GM12878 (cell line): ENCODE measurements around the gene SSTR1. TPM values are rescaled to one million over a fixed set of nuclear protein-coding genes. Genes with fewer than 3 reads are reported as not detected.

Experiments
- ATAC-seq: fragments of 200-7000 bp; cut with Tn5 transposase; 3 replicates; pipeline ENCODE4 v1.9.1; 2020; ENCODE audit warnings: mild to moderate bottlenecking, moderate library complexity
- BruUV-seq: library from RNA; stranded (reverse); fragments of 400-500 nt; replicated peaks from 2 replicates; lab custom pipeline; 2021; lab: Mats Ljungman, UMichigan
- CTCF ChIA-PET: fragments of 300-600 bp; sonication (Branson Sonifier 250); formaldehyde crosslinking; extraction: SDS; loops from one replicate; lab custom pipeline; 2021; ENCODE audit warnings: inconsistent platforms; lab: Yijun Ruan, JAX
- POLR2A ChIA-PET: fragments of 350-600 bp; formaldehyde crosslinking; extraction: SDS; loops from one replicate; lab custom pipeline; 2021; ENCODE audit warnings: inconsistent platforms; lab: Charles Lee
- RAD21 ChIA-PET: fragments of 300-600 bp; sonication (Branson Sonifier 250); formaldehyde crosslinking; loops from one replicate; lab custom pipeline; 2023; ENCODE audit warnings: antibody characterized with exemption; ENCODE audit not compliant: unreplicated experiment; lab: Charles Lee
- SMC1A ChIA-PET: fragments of 300-600 bp; sonication (Branson Sonifier 250); formaldehyde crosslinking; loops from one replicate; lab custom pipeline; 2023; ENCODE audit not compliant: unreplicated experiment, uncharacterized antibody; lab: Charles Lee
- DNase-seq: peaks from one replicate; pipeline ENCODE4 v3.0.0-alpha.2; 2011; ENCODE audit warnings: low read depth, low spot score
- FAIRE-seq: peaks from 3 replicates; lab custom pipeline; 2011; peaks lifted over from hg19 to GRCh38; lab: Jason Lieb, UNC
- H2AFZ ChIP-seq: 2 replicates; pipeline ENCODE4 v1.6.0; 2011; ENCODE audit warnings: low read depth, low read length, control low read depth; ENCODE audit not compliant: control insufficient read depth
- H3K27ac ChIP-seq: 2 replicates; pipeline ENCODE4 v1.5.1; 2011; ENCODE audit warnings: control low read depth; ENCODE audit not compliant: control insufficient read depth, insufficient read depth
- H3K27me3 ChIP-seq, 2 experiments: replicated peaks in 1 of 2; 2 replicates each; pipeline versions ENCODE4 v1.6.0 to v1.6.1; 2011; ENCODE audit warnings: low read length in 1 of 2; ENCODE audit not compliant: control insufficient read depth in 2 of 2, insufficient read depth in 2 of 2
- H3K36me3 ChIP-seq, 2 experiments: 2 replicates each; pipeline ENCODE4 v1.5.1; 2011; ENCODE audit warnings: low read length in 1 of 2; ENCODE audit not compliant: control insufficient read depth in 2 of 2, insufficient read depth in 2 of 2
- H3K4me1 ChIP-seq: 2 replicates; pipeline ENCODE4 v1.6.1; 2011; ENCODE audit warnings: mild to moderate bottlenecking, low read length, moderate library complexity, mixed read lengths; ENCODE audit not compliant: control insufficient read depth, insufficient read depth
- H3K4me2 ChIP-seq: 2 replicates; pipeline ENCODE4 v1.6.0; 2011; ENCODE audit warnings: control low read depth; ENCODE audit not compliant: control insufficient read depth, insufficient read depth
- H3K4me3 ChIP-seq: fragments of 200-600 bp; sonication (generic); 2 replicates; pipeline ENCODE4 v1.5.1; 2016
- H3K79me2 ChIP-seq: 2 replicates; pipeline ENCODE4 v1.6.0; 2011; ENCODE audit warnings: low read length; ENCODE audit not compliant: control insufficient read depth, insufficient read depth
- H3K9ac ChIP-seq: 2 replicates; pipeline ENCODE4 v1.8.0; 2011; ENCODE audit warnings: low read length, control low read depth, mixed read lengths; ENCODE audit not compliant: control insufficient read depth, insufficient read depth
- H3K9me3 ChIP-seq: replicated peaks from 3 replicates; pipeline ENCODE4 v1.5.1; 2011; ENCODE audit warnings: mild to moderate bottlenecking, low read length; ENCODE audit not compliant: control insufficient read depth, insufficient read depth
- H4K20me1 ChIP-seq: 2 replicates; pipeline ENCODE4 v1.6.0; 2011; ENCODE audit not compliant: control insufficient read depth, insufficient read depth
- GATAD2B ChIP-seq: fragments of 450-650 bp; conservative IDR thresholded peaks from 2 replicates; pipeline ENCODE4 v1.6.1; 2017; ENCODE audit warnings: low read depth, mild to moderate bottlenecking, moderate library complexity
- NFYB ChIP-seq: IDR thresholded peaks from 2 replicates; pipeline ENCODE4 v1.6.1; 2011; ENCODE audit warnings: low read depth, mild to moderate bottlenecking, low read length, improper control_type of control experiment, moderate library complexity; ENCODE audit not compliant: insufficient read depth
- PML ChIP-seq: IDR thresholded peaks from 2 replicates; pipeline ENCODE4 v1.6.1; 2012; ENCODE audit warnings: low read length, inconsistent platforms
- TCF12 ChIP-seq: IDR thresholded peaks from 2 replicates; pipeline ENCODE4 v1.6.1; 2011; ENCODE audit warnings: low read depth, mild to moderate bottlenecking, low read length
- YBX1 ChIP-seq: fragments of 450-650 bp; IDR thresholded peaks from 2 replicates; pipeline ENCODE4 v1.6.1; 2016; ENCODE audit warnings: antibody characterized with exemption
- WGBS: methylation state at CpG from one replicate; pipeline ENCODE4 v1.1.6; 2016; ENCODE audit warnings: low lambda C conversion rate; ENCODE audit not compliant: insufficient replicate concordance, insufficient coverage; ENCODE audit errors: missing lambda C conversion rate; 5-methylcytosine and 5-hydroxymethylcytosine counted together
- in situ Hi-C: fragments of 300-500 bp; cut with MboI; formaldehyde crosslinking; loops from 9 replicates; pipeline ENCODE4 v1.14.3; 2018; ENCODE audit warnings: mixed read lengths
- intact Hi-C: fragments of 100-400 bp; cut with micrococcal nuclease; formaldehyde crosslinking; loops from one replicate; pipeline ENCODE4 v1.14.2; 2022; ENCODE audit not compliant: unreplicated experiment
- polyA plus RNA-seq, 11 experiments: library from polyadenylated mRNA; depleted of rRNA in 4 of 11; unstranded in 6 of 11; stranded (reverse) in 5 of 11; fragments of >200 nt; fragmentation: Nextera tagmentation in 4 of 11; fragmentation: Illumina TruSeq in 1 of 11; extraction: Ambion mirVana in 4 of 11; extraction: Trizol in 1 of 11; gene quantifications; 1 replicate in 1 of 11; 2 replicates in 10 of 11; pipeline versions ENCODE4 v1.2.1 to v1.2.3, GENCODE V29; 2011 to 2016; ENCODE audit warnings: inconsistent platforms in 2 of 11, missing spikeins in 2 of 11, low read depth in 1 of 11
- total RNA-seq, 4 experiments: library from RNA; depleted of rRNA in 3 of 4; stranded (reverse); fragments of >200 nt in 3 of 4; fragmentation: Illumina TruSeq in 1 of 4; extraction: Trizol in 1 of 4; gene quantifications; 2 replicates each; pipeline versions ENCODE4 v1.2.1 to v1.2.3, GENCODE V29; 2013 to 2021
- TF ChIP-seq, protein P1 (sequence below): fragments of 450-650 bp; IDR thresholded peaks from 2 replicates; pipeline ENCODE4 v1.6.1; 2017; ENCODE audit warnings: mild to moderate bottlenecking, moderate library complexity
- TF ChIP-seq, protein P2 (sequence below): fragments of 450-650 bp; IDR thresholded peaks from 2 replicates; pipeline ENCODE4 v1.6.1; 2016; ENCODE audit warnings: mild to moderate bottlenecking
- TF ChIP-seq, protein P3 (sequence below): IDR thresholded peaks from 2 replicates; pipeline ENCODE4 v1.6.1; 2011; ENCODE audit warnings: borderline replicate concordance, low read depth, mild to moderate bottlenecking, moderate library complexity, low read length; ENCODE audit not compliant: insufficient read depth, poor library complexity, severe bottlenecking
- TF ChIP-seq, protein P4 (sequence below): fragments of 450-650 bp; IDR thresholded peaks from 2 replicates; pipeline ENCODE4 v1.6.1; 2014; ENCODE audit warnings: mild to moderate bottlenecking
- TF ChIP-seq, protein P5 (sequence below): fragments of 450-650 bp; IDR thresholded peaks from 2 replicates; pipeline ENCODE4 v1.6.1; 2017; ENCODE audit warnings: antibody characterized with exemption, mild to moderate bottlenecking, moderate library complexity

The SSTR1 gene
- total and polyA plus RNA-seq, 10 of the 15 experiments (the other 5 are each of a cell fraction or from before 2014, with no cell fraction given), result 0.01 to 0.05 TPM; not detected in 8

DNA sequence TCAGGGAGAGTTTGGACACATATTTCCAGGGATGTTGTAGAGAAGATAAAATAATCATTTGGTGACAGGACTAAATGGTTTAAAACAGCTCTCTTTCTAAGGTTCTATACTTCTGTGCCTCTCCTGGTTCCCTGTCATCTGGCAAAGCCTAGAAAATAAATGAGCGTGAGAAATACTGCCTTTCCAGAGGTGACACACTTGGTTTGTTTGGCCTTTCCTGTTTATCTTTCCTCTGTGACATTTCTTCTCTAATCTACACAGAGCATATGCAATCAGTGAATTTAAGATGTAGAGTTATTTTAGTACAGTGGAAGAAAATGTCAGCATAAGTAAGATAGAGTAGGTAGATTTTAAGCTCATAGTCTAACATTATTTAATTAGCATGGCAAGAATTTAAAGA is 22.0 kb upstream of the SSTR1 start:
- ATAC-seq (no peak), FAIRE-seq (no peak), DNase-seq (no peak)
- no peaks in the 10 kb centered on the region for H3K9me3 ChIP-seq
- intact Hi-C loops (no loop called here), in situ Hi-C loops (no loop called here)
- H3K36me3 ChIP-seq, result no peaks in the 10 kb centered on the region
- no peaks in the 10 kb centered on the region for H3K27me3 ChIP-seq
- ChIA-PET SMC1A (no interaction called here), RAD21 (no interaction called here), CTCF (no interaction called here), POLR2A (no interaction called here)
- no TSS peak for BruUV-seq
- 4% methylated on average over 1 of the region's 1 CpG for WGBS
- H3K4me2 ChIP-seq, result no peak overlapping the region
- no peak overlapping the region for H3K9ac ChIP-seq
- H4K20me1 ChIP-seq, result no peaks in the 10 kb centered on the region
- no peak for TF ChIP-seq GATAD2B
- TF ChIP-seq, protein P1, sequence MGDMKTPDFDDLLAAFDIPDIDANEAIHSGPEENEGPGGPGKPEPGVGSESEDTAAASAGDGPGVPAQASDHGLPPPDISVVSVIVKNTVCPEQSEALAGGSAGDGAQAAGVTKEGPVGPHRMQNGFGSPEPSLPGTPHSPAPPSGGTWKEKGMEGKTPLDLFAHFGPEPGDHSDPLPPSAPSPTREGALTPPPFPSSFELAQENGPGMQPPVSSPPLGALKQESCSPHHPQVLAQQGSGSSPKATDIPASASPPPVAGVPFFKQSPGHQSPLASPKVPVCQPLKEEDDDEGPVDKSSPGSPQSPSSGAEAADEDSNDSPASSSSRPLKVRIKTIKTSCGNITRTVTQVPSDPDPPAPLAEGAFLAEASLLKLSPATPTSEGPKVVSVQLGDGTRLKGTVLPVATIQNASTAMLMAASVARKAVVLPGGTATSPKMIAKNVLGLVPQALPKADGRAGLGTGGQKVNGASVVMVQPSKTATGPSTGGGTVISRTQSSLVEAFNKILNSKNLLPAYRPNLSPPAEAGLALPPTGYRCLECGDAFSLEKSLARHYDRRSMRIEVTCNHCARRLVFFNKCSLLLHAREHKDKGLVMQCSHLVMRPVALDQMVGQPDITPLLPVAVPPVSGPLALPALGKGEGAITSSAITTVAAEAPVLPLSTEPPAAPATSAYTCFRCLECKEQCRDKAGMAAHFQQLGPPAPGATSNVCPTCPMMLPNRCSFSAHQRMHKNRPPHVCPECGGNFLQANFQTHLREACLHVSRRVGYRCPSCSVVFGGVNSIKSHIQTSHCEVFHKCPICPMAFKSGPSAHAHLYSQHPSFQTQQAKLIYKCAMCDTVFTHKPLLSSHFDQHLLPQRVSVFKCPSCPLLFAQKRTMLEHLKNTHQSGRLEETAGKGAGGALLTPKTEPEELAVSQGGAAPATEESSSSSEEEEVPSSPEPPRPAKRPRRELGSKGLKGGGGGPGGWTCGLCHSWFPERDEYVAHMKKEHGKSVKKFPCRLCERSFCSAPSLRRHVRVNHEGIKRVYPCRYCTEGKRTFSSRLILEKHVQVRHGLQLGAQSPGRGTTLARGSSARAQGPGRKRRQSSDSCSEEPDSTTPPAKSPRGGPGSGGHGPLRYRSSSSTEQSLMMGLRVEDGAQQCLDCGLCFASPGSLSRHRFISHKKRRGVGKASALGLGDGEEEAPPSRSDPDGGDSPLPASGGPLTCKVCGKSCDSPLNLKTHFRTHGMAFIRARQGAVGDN, result no peak
- TF ChIP-seq, protein P2, sequence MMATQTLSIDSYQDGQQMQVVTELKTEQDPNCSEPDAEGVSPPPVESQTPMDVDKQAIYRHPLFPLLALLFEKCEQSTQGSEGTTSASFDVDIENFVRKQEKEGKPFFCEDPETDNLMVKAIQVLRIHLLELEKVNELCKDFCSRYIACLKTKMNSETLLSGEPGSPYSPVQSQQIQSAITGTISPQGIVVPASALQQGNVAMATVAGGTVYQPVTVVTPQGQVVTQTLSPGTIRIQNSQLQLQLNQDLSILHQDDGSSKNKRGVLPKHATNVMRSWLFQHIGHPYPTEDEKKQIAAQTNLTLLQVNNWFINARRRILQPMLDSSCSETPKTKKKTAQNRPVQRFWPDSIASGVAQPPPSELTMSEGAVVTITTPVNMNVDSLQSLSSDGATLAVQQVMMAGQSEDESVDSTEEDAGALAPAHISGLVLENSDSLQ, result no peak
- no peak for TF ChIP-seq NFYB
- TF ChIP-seq, protein P3, sequence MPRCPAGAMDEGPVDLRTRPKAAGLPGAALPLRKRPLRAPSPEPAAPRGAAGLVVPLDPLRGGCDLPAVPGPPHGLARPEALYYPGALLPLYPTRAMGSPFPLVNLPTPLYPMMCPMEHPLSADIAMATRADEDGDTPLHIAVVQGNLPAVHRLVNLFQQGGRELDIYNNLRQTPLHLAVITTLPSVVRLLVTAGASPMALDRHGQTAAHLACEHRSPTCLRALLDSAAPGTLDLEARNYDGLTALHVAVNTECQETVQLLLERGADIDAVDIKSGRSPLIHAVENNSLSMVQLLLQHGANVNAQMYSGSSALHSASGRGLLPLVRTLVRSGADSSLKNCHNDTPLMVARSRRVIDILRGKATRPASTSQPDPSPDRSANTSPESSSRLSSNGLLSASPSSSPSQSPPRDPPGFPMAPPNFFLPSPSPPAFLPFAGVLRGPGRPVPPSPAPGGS, result no peak
- TF ChIP-seq PML, result no peak
- TF ChIP-seq, protein P4, sequence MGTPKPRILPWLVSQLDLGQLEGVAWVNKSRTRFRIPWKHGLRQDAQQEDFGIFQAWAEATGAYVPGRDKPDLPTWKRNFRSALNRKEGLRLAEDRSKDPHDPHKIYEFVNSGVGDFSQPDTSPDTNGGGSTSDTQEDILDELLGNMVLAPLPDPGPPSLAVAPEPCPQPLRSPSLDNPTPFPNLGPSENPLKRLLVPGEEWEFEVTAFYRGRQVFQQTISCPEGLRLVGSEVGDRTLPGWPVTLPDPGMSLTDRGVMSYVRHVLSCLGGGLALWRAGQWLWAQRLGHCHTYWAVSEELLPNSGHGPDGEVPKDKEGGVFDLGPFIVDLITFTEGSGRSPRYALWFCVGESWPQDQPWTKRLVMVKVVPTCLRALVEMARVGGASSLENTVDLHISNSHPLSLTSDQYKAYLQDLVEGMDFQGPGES, result no peak
- TF ChIP-seq TCF12, result no peak
- TF ChIP-seq YBX1, result no peak
- TF ChIP-seq, protein P5, sequence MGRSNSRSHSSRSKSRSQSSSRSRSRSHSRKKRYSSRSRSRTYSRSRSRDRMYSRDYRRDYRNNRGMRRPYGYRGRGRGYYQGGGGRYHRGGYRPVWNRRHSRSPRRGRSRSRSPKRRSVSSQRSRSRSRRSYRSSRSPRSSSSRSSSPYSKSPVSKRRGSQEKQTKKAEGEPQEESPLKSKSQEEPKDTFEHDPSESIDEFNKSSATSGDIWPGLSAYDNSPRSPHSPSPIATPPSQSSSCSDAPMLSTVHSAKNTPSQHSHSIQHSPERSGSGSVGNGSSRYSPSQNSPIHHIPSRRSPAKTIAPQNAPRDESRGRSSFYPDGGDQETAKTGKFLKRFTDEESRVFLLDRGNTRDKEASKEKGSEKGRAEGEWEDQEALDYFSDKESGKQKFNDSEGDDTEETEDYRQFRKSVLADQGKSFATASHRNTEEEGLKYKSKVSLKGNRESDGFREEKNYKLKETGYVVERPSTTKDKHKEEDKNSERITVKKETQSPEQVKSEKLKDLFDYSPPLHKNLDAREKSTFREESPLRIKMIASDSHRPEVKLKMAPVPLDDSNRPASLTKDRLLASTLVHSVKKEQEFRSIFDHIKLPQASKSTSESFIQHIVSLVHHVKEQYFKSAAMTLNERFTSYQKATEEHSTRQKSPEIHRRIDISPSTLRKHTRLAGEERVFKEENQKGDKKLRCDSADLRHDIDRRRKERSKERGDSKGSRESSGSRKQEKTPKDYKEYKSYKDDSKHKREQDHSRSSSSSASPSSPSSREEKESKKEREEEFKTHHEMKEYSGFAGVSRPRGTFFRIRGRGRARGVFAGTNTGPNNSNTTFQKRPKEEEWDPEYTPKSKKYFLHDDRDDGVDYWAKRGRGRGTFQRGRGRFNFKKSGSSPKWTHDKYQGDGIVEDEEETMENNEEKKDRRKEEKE, result no peak
- H3K4me1 ChIP-seq, result no peaks in the 10 kb centered on the region
- H2AFZ ChIP-seq, result no peak overlapping the region
- no peak overlapping the region for H3K27ac ChIP-seq
- no peaks in the 10 kb centered on the region for H3K79me2 ChIP-seq
- no peak overlapping the region for H3K4me3 ChIP-seq
